ENCODE measurements around the gene MYZAP. TPM values are rescaled to one million over a fixed set of nuclear protein-coding genes. Genes with fewer than 3 reads are reported as not detected.

MYZAP gene
- 3.5 and 6.0 TPM in 2 replicates for total RNA-seq (2014; rRNA removed)
- percentile 63 among the genes with signal in this experiment for Bru-seq, nascent RNA
- BruChase-seq, experiment 1, labeled RNA remaining after a 6-hour chase: percentile 87 among the genes with signal in this experiment
- BruChase-seq, experiment 2, labeled RNA remaining after a 2-hour chase: percentile 81 among the genes with signal in this experiment
- long read RNA-seq, transcript MYZAP-201 (13 exons, 2,361 nt): major isoform, 12 of 16 reads
- long read RNA-seq, partial matches to known transcripts: 0 of 16 reads
- long read RNA-seq, other reads (novel, unspliced or antisense): 4 of 16 reads

- Histone ChIP-seq H3K36me3 (ENCODE audit: low read depth, low read length) (no peaks in the 10 kb centered on the region), H3K4me3 (ENCODE audit: low read length) (peak within 1 kb of the TSS; percentile 77), H3F3A (ENCODE audit: low read length, unreplicated experiment) (no peaks in the 10 kb centered on the region), H2AFZ (ENCODE audit: low read length) (peak within 1 kb of the TSS; percentile 73), H3K9ac (ENCODE audit: low read length) (peak within 1 kb of the TSS; percentile 66), H3K9me2 (replicated peaks; ENCODE audit: low read length) (no peaks in the 10 kb centered on the region), H3K4me1 (ENCODE audit: insufficient read depth, low read length) (peaks cover 31% of the 10 kb centered on the region), H3K27me3 (ENCODE audit: low read length) (no peaks in the 10 kb centered on the region), H3K79me2 (ENCODE audit: low read length) (peaks cover 29% of the 10 kb centered on the region), H3K9me3 (ENCODE audit: low read length) (no peaks in the 10 kb centered on the region), H4K20me1 (ENCODE audit: low read length) (no peaks in the 10 kb centered on the region), H3K4me2 (ENCODE audit: low read length) (peak within 1 kb of the TSS; percentile 98), H3K27ac (ENCODE audit: low read length) (peak within 1 kb of the TSS; percentile 74)
- TF ChIP-seq EZH2 (IDR thresholded peaks at IDR 0.05; ENCODE audit: low read length, unreplicated experiment): no peak
- TF ChIP-seq CTCF (conservative IDR thresholded peaks at IDR 0.05; ENCODE audit: low read depth, low read length): no peak
- no peak for TF ChIP-seq EZH2phosphoT487 (IDR thresholded peaks at IDR 0.05; ENCODE audit: borderline replicate concordance, low read length)
- DNase-seq (peak; percentile 59), ATAC-seq (peak; percentile 87)
- ChIA-PET POLR2A (ENCODE audit: unreplicated experiment) (no interaction called here), CTCF (interaction anchor here (0.6 kb wide), 1 partner anchor 18 kb away, joined by 3 read pairs; no protein-coding TSS in a partner anchor)
- intact Hi-C loops (cut with micrococcal nuclease): no loop called here
- BruUV-seq (replicated peaks): no TSS peak
These were observed at the start of gene MYZAP for GRCh38 chr15:57591822-57592367. Gene MYZAP (plus strand): TSS chr15:57591904. CDS start chr15:57592035, 131 bp downstream.

- BruUV-seq (replicated peaks): no TSS peak
- POLR2A ChIA-PET (ENCODE audit: unreplicated experiment): no interaction called here
- Histone ChIP-seq H3K79me2 (ENCODE audit: low read length) (no peaks in the 10 kb centered on the region), H2AFZ (ENCODE audit: low read length) (no peak overlapping the region), H3K4me1 (ENCODE audit: insufficient read depth, low read length) (no peaks in the 10 kb centered on the region), H4K20me1 (ENCODE audit: low read length) (no peaks in the 10 kb centered on the region), H3K4me3 (ENCODE audit: low read length) (no peak overlapping the region), H3K4me2 (ENCODE audit: low read length) (no peak overlapping the region), H3K9me2 (replicated peaks; ENCODE audit: low read length) (no peaks in the 10 kb centered on the region), H3F3A (ENCODE audit: low read length, unreplicated experiment) (no peaks in the 10 kb centered on the region), H3K36me3 (ENCODE audit: low read depth, low read length) (no peaks in the 10 kb centered on the region), H3K9me3 (ENCODE audit: low read length) (no peaks in the 10 kb centered on the region), H3K27me3 (ENCODE audit: low read length) (no peaks in the 10 kb centered on the region), H3K27ac (ENCODE audit: low read length) (no peak overlapping the region), H3K9ac (ENCODE audit: low read length) (no peak overlapping the region)
- TF ChIP-seq EZH2phosphoT487 (IDR thresholded peaks at IDR 0.05; ENCODE audit: borderline replicate concordance, low read length) (no peak), EZH2 (IDR thresholded peaks at IDR 0.05; ENCODE audit: low read length, unreplicated experiment) (no peak), CTCF (conservative IDR thresholded peaks at IDR 0.05; ENCODE audit: low read depth, low read length) (no peak)
- ATAC-seq (no peak), DNase-seq (no peak)
- intact Hi-C loops (cut with micrococcal nuclease): loop anchor here (1.0 kb wide), 1 partner anchor 202 kb away; no protein-coding TSS in a partner anchor
- CTCF ChIA-PET: interaction anchor here (1.0 to 1.2 kb wide), 3 partner anchors 15 to 396 kb away, joined by 5 to 6 read pairs (median 6); no protein-coding TSS in a partner anchor
These were observed 49.2 kb upstream of the MYZAP start for GRCh38 chr15:57542505-57542817.

All from PC-3 (cell line).